Ovary (tissue), 3 donors: ENCODE measurements around the gene FANCC.

Experiments
- CTCF ChIP-seq, 3 donors: fragments of 450-650 bp in 2 of 3; fragments of 200-600 bp in 1 of 3; IDR thresholded peaks; one replicate each; pipeline versions ENCODE4 v1.5.1 to v1.8.0; 2016 to 2022; ENCODE audit warnings: antibody characterized with exemption in 3 of 3, mild to moderate bottlenecking in 1 of 3
- EP300 ChIP-seq: sonication (generic); formaldehyde crosslinking; IDR thresholded peaks from one replicate; pipeline ENCODE4 v1.6.1; 2017; ENCODE audit warnings: antibody characterized with exemption
- POLR2A ChIP-seq: fragments of 450-650 bp; IDR thresholded peaks from one replicate; pipeline ENCODE4 v1.6.1; 2017; ENCODE audit warnings: antibody characterized with exemption, mild to moderate bottlenecking, moderate library complexity
- donor health status: DM: no; HTN: no; CAD: no.

- TF ChIP-seq CTCF (IDR thresholded peaks at IDR 0.05) (no peak), EP300 (no peak), POLR2A (no peak)
These were observed 244.4 kb downstream of the FANCC start for GRCh38 chr9:95073042-95073607.
